ENCODE data around the gene SFT2D2. TPM values are rescaled to one million over a fixed set of nuclear protein-coding genes. Genes with fewer than 3 reads are reported as not detected.

SFT2D2 gene
- total RNA-seq, 5 donors from 2014 or later (not counting 1 experiment from before 2014, with no cell fraction given): 51.6 to 63.1 (median 55.6) TPM

- H3K4me3 ChIP-seq (ENCODE audit: control insufficient read depth in 1 of 2, extremely low read depth in 1 of 2, low read length in 1 of 2): no peak overlapping the region
- ChIA-PET CTCF (interaction anchor here (0.7 to 4.0 kb wide), 3 partner anchors 7 to 115 kb away, joined by 3 to 27 read pairs (median 4); no protein-coding TSS in a partner anchor), POLR2A (no interaction called here)
- H3K9me3 Mint-ChIP-seq: peaks cover 0 to 4% (median 0%) of the 10 kb centered on the region in 3 donors
- H3K27ac ChIP-seq (ENCODE audit: low read length): no peak overlapping the region
- peaks cover 27% of the 10 kb centered on the region for H3K36me3 Mint-ChIP-seq
- H3K4me3 Mint-ChIP-seq: peak overlapping the region; percentile 89 to 97 (median 92)
- ATAC-seq (replicated peaks in 1 of 4) (no peak), DNase-seq (no peak)
- WGBS (ENCODE audit: insufficient coverage): 85% methylated on average over 4 of the region's 7 CpGs
- no peaks in the 10 kb centered on the region for H3K9me3 ChIP-seq
- H3K27me3 Mint-ChIP-seq: peaks cover 0 to 5% of the 10 kb centered on the region in 2 donors
- no peaks in the 10 kb centered on the region for H3K27me3 ChIP-seq (replicated peaks in 1 of 2; ENCODE audit: control insufficient read depth in 2 of 2, extremely low read depth in 1 of 2, insufficient read depth in 2 of 2, low read length in 1 of 2)
- peak overlapping the region; percentile 3 to 66 for H3K27ac Mint-ChIP-seq
- H3K36me3 ChIP-seq (ENCODE audit: control insufficient read depth in 2 of 2, extremely low read depth in 1 of 2, insufficient read depth in 1 of 2, low read length in 1 of 2): peaks cover 5 to 13% of the 10 kb centered on the region in 2 donors
- H3K4me1 Mint-ChIP-seq: peaks cover 55 to 65% (median 64%) of the 10 kb centered on the region in 3 donors
- peaks cover 19 to 38% of the 10 kb centered on the region in 2 experiments for H3K4me1 ChIP-seq (ENCODE audit: control insufficient read depth in 1 of 2, extremely low read depth in 1 of 2, insufficient read depth in 2 of 2, low read length in 2 of 2)
Observed at GRCh38 chr1:168227620-168228019, 1.8 kb downstream of the SFT2D2 start.

GRCh38 chr1:168229893-168230292 is 4.1 kb downstream of the SFT2D2 start:
- H3K27ac Mint-ChIP-seq: no peak overlapping the region

GRCh38 chr1:168230709-168231108 is 4.9 kb downstream of the SFT2D2 start:
- Mint-ChIP-seq H3K9me3 (no peaks in the 10 kb centered on the region), H3K27me3 (no peaks in the 10 kb centered on the region), H3K36me3 (peaks cover 49% of the 10 kb centered on the region), H3K4me3 (no peak overlapping the region), H3K4me1 (peaks cover 76 to 80% (median 78%) of the 10 kb centered on the region in 3 donors), H3K27ac (no peak overlapping the region)
- ChIA-PET POLR2A (interaction anchor here in 1 of 2 donors (0.6 kb wide), 1 partner anchor 45 kb away, joined by 3 read pairs; no protein-coding TSS in a partner anchor), CTCF (no interaction called here)
- Histone ChIP-seq H3K27ac (ENCODE audit: low read length) (no peak overlapping the region), H3K4me3 (ENCODE audit: control insufficient read depth in 1 of 2, extremely low read depth in 1 of 2, low read length in 1 of 2) (no peak overlapping the region), H3K27me3 (replicated peaks in 1 of 2; ENCODE audit: control insufficient read depth in 2 of 2, extremely low read depth in 1 of 2, insufficient read depth in 2 of 2, low read length in 1 of 2) (no peaks in the 10 kb centered on the region), H3K4me1 (ENCODE audit: control insufficient read depth in 1 of 2, extremely low read depth in 1 of 2, insufficient read depth in 2 of 2, low read length in 2 of 2) (peaks cover 17 to 34% of the 10 kb centered on the region in 2 experiments), H3K36me3 (ENCODE audit: control insufficient read depth in 2 of 2, extremely low read depth in 1 of 2, insufficient read depth in 1 of 2, low read length in 1 of 2) (peaks cover 5 to 33% of the 10 kb centered on the region in 2 donors), H3K9me3 (no peaks in the 10 kb centered on the region)
- ATAC-seq (replicated peaks in 1 of 4): no peak
- DNase-seq: no peak
- 97% methylated on average over 3 of the region's 3 CpGs for WGBS (ENCODE audit: insufficient coverage)

More at GRCh38 chr1:168229893-168230292, 4.1 kb downstream of the SFT2D2 start:
- H3K9me3 Mint-ChIP-seq: no peaks in the 10 kb centered on the region
- Histone ChIP-seq H3K4me3 (ENCODE audit: control insufficient read depth in 1 of 2, extremely low read depth in 1 of 2, low read length in 1 of 2) (no peak overlapping the region), H3K9me3 (no peaks in the 10 kb centered on the region), H3K27me3 (replicated peaks in 1 of 2; ENCODE audit: control insufficient read depth in 2 of 2, extremely low read depth in 1 of 2, insufficient read depth in 2 of 2, low read length in 1 of 2) (no peaks in the 10 kb centered on the region), H3K4me1 (ENCODE audit: control insufficient read depth in 1 of 2, extremely low read depth in 1 of 2, insufficient read depth in 2 of 2, low read length in 2 of 2) (peaks cover 19 to 37% of the 10 kb centered on the region in 2 experiments), H3K27ac (ENCODE audit: low read length) (no peak overlapping the region), H3K36me3 (ENCODE audit: control insufficient read depth in 2 of 2, extremely low read depth in 1 of 2, insufficient read depth in 1 of 2, low read length in 1 of 2) (peaks cover 5 to 32% of the 10 kb centered on the region in 2 donors)
- POLR2A ChIA-PET: interaction anchor here (0.6 to 0.9 kb wide), 2 partner anchors 12 to 44 kb away, joined by 3 read pairs; no protein-coding TSS in a partner anchor
- peaks cover 45% of the 10 kb centered on the region for H3K36me3 Mint-ChIP-seq
- H3K4me3 Mint-ChIP-seq: peak overlapping the region in 1 of 3 donors; percentile 89
- DNase-seq (no peak), ATAC-seq (replicated peaks in 1 of 4) (no peak)
- H3K27me3 Mint-ChIP-seq: no peaks in the 10 kb centered on the region
- WGBS (ENCODE audit: insufficient coverage): 100% methylated on average over 1 of the region's 4 CpGs
- CTCF ChIA-PET: no interaction called here
- peaks cover 72 to 79% (median 77%) of the 10 kb centered on the region in 3 donors for H3K4me1 Mint-ChIP-seq

GRCh38 chr1:168234846-168235547 is 9.2 kb downstream of the SFT2D2 start:
- POLR2A ChIA-PET: interaction anchor here in 1 of 2 donors (0.6 to 1.8 kb wide), 5 partner anchors 9 to 250 kb away, joined by 3 to 9 read pairs (median 4); partner anchors contain the start of gene SFT2D2
- CTCF ChIA-PET: interaction anchor here (0.6 to 3.0 kb wide), 15 partner anchors 9 to 1254 kb away, joined by 3 to 27 read pairs (median 4); partner anchors contain the start of gene SFT2D2 (in 1 of the 2)
- ATAC-seq (replicated peaks in 1 of 4): peak; percentile 85 to 93 (median 86)
- Mint-ChIP-seq H3K27ac (no peak overlapping the region), H3K27me3 (no peaks in the 10 kb centered on the region), H3K36me3 (peaks cover 71% of the 10 kb centered on the region), H3K4me3 (no peak overlapping the region), H3K4me1 (peaks cover 61 to 65% (median 62%) of the 10 kb centered on the region in 3 donors), H3K9me3 (no peaks in the 10 kb centered on the region)
- Histone ChIP-seq H3K27me3 (replicated peaks in 1 of 2; ENCODE audit: control insufficient read depth in 2 of 2, extremely low read depth in 1 of 2, insufficient read depth in 2 of 2, low read length in 1 of 2) (no peaks in the 10 kb centered on the region), H3K27ac (ENCODE audit: low read length) (no peak overlapping the region), H3K9me3 (no peaks in the 10 kb centered on the region), H3K36me3 (ENCODE audit: control insufficient read depth in 2 of 2, extremely low read depth in 1 of 2, insufficient read depth in 1 of 2, low read length in 1 of 2) (peaks cover 5 to 68% of the 10 kb centered on the region in 2 donors), H3K4me1 (ENCODE audit: control insufficient read depth in 1 of 2, extremely low read depth in 1 of 2, insufficient read depth in 2 of 2, low read length in 2 of 2) (peaks cover 0 to 8% of the 10 kb centered on the region in 2 experiments), H3K4me3 (ENCODE audit: control insufficient read depth in 1 of 2, extremely low read depth in 1 of 2, low read length in 1 of 2) (no peak overlapping the region)
- 69% methylated on average over 2 of the region's 8 CpGs for WGBS (ENCODE audit: insufficient coverage)
- peak in 27 of 35 experiments; percentile 3 to 65 (median 23) for DNase-seq

GRCh38 chr1:168235548-168235885 is 9.7 kb downstream of the SFT2D2 start:
- DNase-seq (no peak), ATAC-seq (replicated peaks in 1 of 4) (peak in 1 of 4 experiments; percentile 29)
- Histone ChIP-seq H3K36me3 (ENCODE audit: control insufficient read depth in 2 of 2, extremely low read depth in 1 of 2, insufficient read depth in 1 of 2, low read length in 1 of 2) (peaks cover 5 to 73% of the 10 kb centered on the region in 2 donors), H3K9me3 (no peaks in the 10 kb centered on the region), H3K4me1 (ENCODE audit: control insufficient read depth in 1 of 2, extremely low read depth in 1 of 2, insufficient read depth in 2 of 2, low read length in 2 of 2) (peaks cover 0 to 8% of the 10 kb centered on the region in 2 experiments), H3K27ac (ENCODE audit: low read length) (no peak overlapping the region), H3K4me3 (ENCODE audit: control insufficient read depth in 1 of 2, extremely low read depth in 1 of 2, low read length in 1 of 2) (no peak overlapping the region), H3K27me3 (replicated peaks in 1 of 2; ENCODE audit: control insufficient read depth in 2 of 2, extremely low read depth in 1 of 2, insufficient read depth in 2 of 2, low read length in 1 of 2) (no peaks in the 10 kb centered on the region)
- Mint-ChIP-seq H3K4me3 (no peak overlapping the region), H3K9me3 (no peaks in the 10 kb centered on the region), H3K27ac (peak overlapping the region in 1 of 2 donors; percentile 5), H3K36me3 (peaks cover 75% of the 10 kb centered on the region), H3K27me3 (no peaks in the 10 kb centered on the region), H3K4me1 (peaks cover 57 to 60% (median 59%) of the 10 kb centered on the region in 3 donors)
- POLR2A ChIA-PET: interaction anchor here in 1 of 2 donors (0.6 to 1.8 kb wide), 2 partner anchors 10 to 249 kb away, joined by 4 to 9 read pairs; partner anchors contain the start of gene SFT2D2
- CTCF ChIA-PET: interaction anchor here (0.6 to 3.0 kb wide), 13 partner anchors 8 to 1253 kb away, joined by 3 to 27 read pairs (median 5); partner anchors contain the start of gene SFT2D2 (in 1 of the 2)

DNA sequence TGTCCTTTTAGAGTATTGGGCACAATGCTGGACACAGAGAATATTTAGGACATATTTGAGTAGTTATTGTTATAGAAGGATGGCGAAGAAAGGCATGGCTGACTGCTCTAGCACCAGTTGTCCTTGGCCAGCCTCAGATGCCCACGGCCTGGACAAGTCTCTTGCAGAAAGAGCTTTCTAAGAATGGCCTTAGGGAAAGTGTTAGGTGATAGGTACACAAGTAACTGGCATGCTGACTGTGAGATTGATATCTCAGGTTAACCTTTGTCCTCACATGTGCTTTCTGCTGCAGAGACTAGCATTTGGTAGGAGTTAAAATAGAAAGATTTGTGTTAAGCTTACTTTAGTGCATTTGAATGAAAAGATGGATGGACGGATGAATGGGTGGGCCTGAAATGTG is 10.1 kb downstream of the SFT2D2 start:
- ATAC-seq (replicated peaks in 1 of 4): no peak
- no peak overlapping the region for H3K27ac ChIP-seq (ENCODE audit: low read length)
- ChIA-PET CTCF (interaction anchor here (0.6 to 3.0 kb wide), 14 partner anchors 8 to 1253 kb away, joined by 3 to 27 read pairs (median 4); partner anchors contain the start of gene SFT2D2 (in 1 of the 2)), POLR2A (interaction anchor here in 1 of 2 donors (0.6 kb wide), 1 partner anchor 249 kb away, joined by 4 read pairs; no protein-coding TSS in a partner anchor)
- no peaks in the 10 kb centered on the region for H3K9me3 ChIP-seq
- WGBS (ENCODE audit: insufficient coverage): 96% methylated on average over 2 of the region's 3 CpGs
- peaks cover 0 to 5% of the 10 kb centered on the region in 2 experiments for H3K4me1 ChIP-seq (ENCODE audit: control insufficient read depth in 1 of 2, extremely low read depth in 1 of 2, insufficient read depth in 2 of 2, low read length in 2 of 2)
- no peak for DNase-seq
- H3K4me3 ChIP-seq (ENCODE audit: control insufficient read depth in 1 of 2, extremely low read depth in 1 of 2, low read length in 1 of 2): no peak overlapping the region
- Mint-ChIP-seq H3K4me1 (peaks cover 53 to 56% (median 55%) of the 10 kb centered on the region in 3 donors), H3K27ac (peak overlapping the region in 1 of 2 donors; percentile 2), H3K36me3 (peaks cover 74% of the 10 kb centered on the region), H3K27me3 (no peaks in the 10 kb centered on the region), H3K9me3 (no peaks in the 10 kb centered on the region), H3K4me3 (no peak overlapping the region)
- H3K36me3 ChIP-seq (ENCODE audit: control insufficient read depth in 2 of 2, extremely low read depth in 1 of 2, insufficient read depth in 1 of 2, low read length in 1 of 2): peaks cover 5 to 76% of the 10 kb centered on the region in 2 donors
- no peaks in the 10 kb centered on the region for H3K27me3 ChIP-seq (replicated peaks in 1 of 2; ENCODE audit: control insufficient read depth in 2 of 2, extremely low read depth in 1 of 2, insufficient read depth in 2 of 2, low read length in 1 of 2)
